GM12878 (cell line): ENCODE data around the gene PHC2. TPM values are rescaled to one million over a fixed set of nuclear protein-coding genes. Genes with fewer than 3 reads are reported as not detected.

Experiments
- ATAC-seq: fragments of 200-7000 bp; cut with Tn5 transposase; 3 replicates; pipeline ENCODE4 v1.9.1; 2020; ENCODE audit warnings: mild to moderate bottlenecking, moderate library complexity
- BruUV-seq: library from RNA; stranded (reverse); fragments of 400-500 nt; replicated peaks from 2 replicates; lab custom pipeline; 2021; lab: Mats Ljungman, UMichigan
- CTCF ChIA-PET: fragments of 300-600 bp; sonication (Branson Sonifier 250); formaldehyde crosslinking; extraction: SDS; loops from one replicate; lab custom pipeline; 2021; ENCODE audit warnings: inconsistent platforms; lab: Yijun Ruan, JAX
- POLR2A ChIA-PET: fragments of 350-600 bp; formaldehyde crosslinking; extraction: SDS; loops from one replicate; lab custom pipeline; 2021; ENCODE audit warnings: inconsistent platforms; lab: Charles Lee
- RAD21 ChIA-PET: fragments of 300-600 bp; sonication (Branson Sonifier 250); formaldehyde crosslinking; loops from one replicate; lab custom pipeline; 2023; ENCODE audit warnings: antibody characterized with exemption; ENCODE audit not compliant: unreplicated experiment; lab: Charles Lee
- SMC1A ChIA-PET: fragments of 300-600 bp; sonication (Branson Sonifier 250); formaldehyde crosslinking; loops from one replicate; lab custom pipeline; 2023; ENCODE audit not compliant: unreplicated experiment, uncharacterized antibody; lab: Charles Lee
- DNase-seq: peaks from one replicate; pipeline ENCODE4 v3.0.0-alpha.2; 2011; ENCODE audit warnings: low read depth, low spot score
- FAIRE-seq: peaks from 3 replicates; lab custom pipeline; 2011; peaks lifted over from hg19 to GRCh38; lab: Jason Lieb, UNC
- H2AFZ ChIP-seq: 2 replicates; pipeline ENCODE4 v1.6.0; 2011; ENCODE audit warnings: low read depth, low read length, control low read depth; ENCODE audit not compliant: control insufficient read depth
- H3K27ac ChIP-seq: 2 replicates; pipeline ENCODE4 v1.5.1; 2011; ENCODE audit warnings: control low read depth; ENCODE audit not compliant: control insufficient read depth, insufficient read depth
- H3K27me3 ChIP-seq, 2 experiments: replicated peaks in 1 of 2; 2 replicates each; pipeline versions ENCODE4 v1.6.0 to v1.6.1; 2011; ENCODE audit warnings: low read length in 1 of 2; ENCODE audit not compliant: control insufficient read depth in 2 of 2, insufficient read depth in 2 of 2
- H3K36me3 ChIP-seq, 2 experiments: 2 replicates each; pipeline ENCODE4 v1.5.1; 2011; ENCODE audit warnings: low read length in 1 of 2; ENCODE audit not compliant: control insufficient read depth in 2 of 2, insufficient read depth in 2 of 2
- H3K4me1 ChIP-seq: 2 replicates; pipeline ENCODE4 v1.6.1; 2011; ENCODE audit warnings: mild to moderate bottlenecking, low read length, moderate library complexity, mixed read lengths; ENCODE audit not compliant: control insufficient read depth, insufficient read depth
- H3K4me2 ChIP-seq: 2 replicates; pipeline ENCODE4 v1.6.0; 2011; ENCODE audit warnings: control low read depth; ENCODE audit not compliant: control insufficient read depth, insufficient read depth
- H3K4me3 ChIP-seq: fragments of 200-600 bp; sonication (generic); 2 replicates; pipeline ENCODE4 v1.5.1; 2016
- H3K79me2 ChIP-seq: 2 replicates; pipeline ENCODE4 v1.6.0; 2011; ENCODE audit warnings: low read length; ENCODE audit not compliant: control insufficient read depth, insufficient read depth
- H3K9ac ChIP-seq: 2 replicates; pipeline ENCODE4 v1.8.0; 2011; ENCODE audit warnings: low read length, control low read depth, mixed read lengths; ENCODE audit not compliant: control insufficient read depth, insufficient read depth
- H3K9me3 ChIP-seq: replicated peaks from 3 replicates; pipeline ENCODE4 v1.5.1; 2011; ENCODE audit warnings: mild to moderate bottlenecking, low read length; ENCODE audit not compliant: control insufficient read depth, insufficient read depth
- H4K20me1 ChIP-seq: 2 replicates; pipeline ENCODE4 v1.6.0; 2011; ENCODE audit not compliant: control insufficient read depth, insufficient read depth
- BACH1 ChIP-seq: fragments of 450-650 bp; IDR thresholded peaks from 2 replicates; pipeline ENCODE4 v1.6.1; 2017; ENCODE audit warnings: mild to moderate bottlenecking, borderline replicate concordance
- CEBPB ChIP-seq, 2 experiments: fragments of 150-350 bp in 1 of 2; IDR thresholded peaks; 2 replicates each; pipeline ENCODE4 v1.6.1; 2012 to 2014; ENCODE audit warnings: low read depth in 2 of 2, low read length in 2 of 2, borderline replicate concordance in 1 of 2, inconsistent platforms in 1 of 2
- CHD2 ChIP-seq: IDR thresholded peaks from 2 replicates; pipeline ENCODE4 v1.6.1; 2011; ENCODE audit warnings: low read depth, low read length, improper control_type of control experiment, borderline replicate concordance
- CREB1 ChIP-seq: IDR thresholded peaks from 2 replicates; pipeline ENCODE4 v1.6.1; 2012; ENCODE audit warnings: low read depth, mild to moderate bottlenecking, inconsistent platforms
- CTCF ChIP-seq, 3 experiments: IDR thresholded peaks in 2 of 3; conservative IDR thresholded peaks in 1 of 3; 2 replicates each; pipeline ENCODE4 v1.5.1; 2011; ENCODE audit warnings: low read depth in 3 of 3, low read length in 3 of 3, mild to moderate bottlenecking in 3 of 3, control low read depth in 2 of 3, moderate library complexity in 2 of 3, inconsistent platforms in 1 of 3, mixed read lengths in 1 of 3; ENCODE audit not compliant: control insufficient read depth in 2 of 3, insufficient read depth in 1 of 3; ENCODE audit errors: extremely low read depth in 1 of 3
- ETV6 ChIP-seq, 2 experiments: fragments of 450-650 bp in 1 of 2; IDR thresholded peaks in 1 of 2; conservative IDR thresholded peaks in 1 of 2; 2 replicates each; pipeline ENCODE4 v1.6.1; 2014; ENCODE audit warnings: antibody characterized with exemption in 1 of 2, borderline replicate concordance in 1 of 2, low read depth in 1 of 2, mild to moderate bottlenecking in 1 of 2, moderate library complexity in 1 of 2
- IKZF2 ChIP-seq, 2 experiments: fragments of 450-650 bp; IDR thresholded peaks; 2 replicates each; pipeline ENCODE4 v1.6.1; 2017; ENCODE audit warnings: mild to moderate bottlenecking in 2 of 2, moderate library complexity in 2 of 2
- JUNB ChIP-seq: IDR thresholded peaks from 2 replicates; pipeline ENCODE4 v1.6.1; 2016; ENCODE audit warnings: antibody characterized with exemption, mild to moderate bottlenecking
- PBX3 ChIP-seq: IDR thresholded peaks from 2 replicates; pipeline ENCODE4 v1.6.1; 2011; ENCODE audit warnings: mild to moderate bottlenecking, low read depth, low read length, moderate library complexity; ENCODE audit not compliant: insufficient replicate concordance
- RCOR1 ChIP-seq: conservative IDR thresholded peaks from 2 replicates; pipeline ENCODE4 v1.6.1; 2012; ENCODE audit warnings: low read depth, low read length, improper control_type of control experiment
- SIN3A ChIP-seq: IDR thresholded peaks from 2 replicates; pipeline ENCODE4 v1.6.1; 2012; ENCODE audit warnings: low read depth, low read length, improper control_type of control experiment
- SMAD5 ChIP-seq: IDR thresholded peaks from 2 replicates; pipeline ENCODE4 v1.6.1; 2016; ENCODE audit warnings: antibody characterized with exemption, low read depth
- ZBED1 ChIP-seq: IDR thresholded peaks from 2 replicates; pipeline ENCODE4 v1.6.1; 2016; ENCODE audit warnings: borderline replicate concordance
- ZNF207 ChIP-seq: fragments of 450-650 bp; IDR thresholded peaks from 2 replicates; pipeline ENCODE4 v1.6.1; 2014; ENCODE audit warnings: antibody characterized with exemption, mild to moderate bottlenecking, borderline replicate concordance
- WGBS: methylation state at CpG from one replicate; pipeline ENCODE4 v1.1.6; 2016; ENCODE audit warnings: low lambda C conversion rate; ENCODE audit not compliant: insufficient replicate concordance, insufficient coverage; ENCODE audit errors: missing lambda C conversion rate; 5-methylcytosine and 5-hydroxymethylcytosine counted together
- in situ Hi-C: fragments of 300-500 bp; cut with MboI; formaldehyde crosslinking; loops from 9 replicates; pipeline ENCODE4 v1.14.3; 2018; ENCODE audit warnings: mixed read lengths
- intact Hi-C: fragments of 100-400 bp; cut with micrococcal nuclease; formaldehyde crosslinking; loops from one replicate; pipeline ENCODE4 v1.14.2; 2022; ENCODE audit not compliant: unreplicated experiment
- polyA plus RNA-seq, 11 experiments: library from polyadenylated mRNA; depleted of rRNA in 4 of 11; unstranded in 6 of 11; stranded (reverse) in 5 of 11; fragments of >200 nt; fragmentation: Nextera tagmentation in 4 of 11; fragmentation: Illumina TruSeq in 1 of 11; extraction: Ambion mirVana in 4 of 11; extraction: Trizol in 1 of 11; gene quantifications; 1 replicate in 1 of 11; 2 replicates in 10 of 11; pipeline versions ENCODE4 v1.2.1 to v1.2.3, GENCODE V29; 2011 to 2016; ENCODE audit warnings: inconsistent platforms in 2 of 11, missing spikeins in 2 of 11, low read depth in 1 of 11
- total RNA-seq, 4 experiments: library from RNA; depleted of rRNA in 3 of 4; stranded (reverse); fragments of >200 nt in 3 of 4; fragmentation: Illumina TruSeq in 1 of 4; extraction: Trizol in 1 of 4; gene quantifications; 2 replicates each; pipeline versions ENCODE4 v1.2.1 to v1.2.3, GENCODE V29; 2013 to 2021

PHC2 gene
- total and polyA plus RNA-seq, 10 of the 15 experiments (the other 5 are each of a cell fraction or from before 2014, with no cell fraction given) = 2.0 to 35.9 (median 16.4) TPM

GRCh38 chr1:33301273-33301984, 129.5 kb downstream of the PHC2 start:
- H3K79me2 ChIP-seq = no peaks in the 10 kb centered on the region
- H2AFZ ChIP-seq = no peak overlapping the region
- no peaks in the 10 kb centered on the region; a peak in 1 of 4 replicates for H3K36me3 ChIP-seq
- H3K9ac ChIP-seq = no peak overlapping the region
- in situ Hi-C loops = no loop called here
- H3K4me1 ChIP-seq = no peaks in the 10 kb centered on the region
- ChIA-PET RAD21 (no interaction called here), CTCF (interaction anchor here (1.5 to 1.6 kb wide), 2 partner anchors 170 to 312 kb away, joined by 6 read pairs; no protein-coding TSS in a partner anchor), POLR2A (no interaction called here), SMC1A (interaction anchor here (0.6 kb wide), 1 partner anchor 95 kb away, joined by 3 read pairs; no protein-coding TSS in a partner anchor)
- intact Hi-C loops = no loop called here
- no peak for DNase-seq
- no peaks in the 10 kb centered on the region for H3K9me3 ChIP-seq
- WGBS = 90% methylated on average over 4 of the region's 4 CpGs
- H3K4me2 ChIP-seq = no peak overlapping the region
- H3K27ac ChIP-seq = no peak overlapping the region
- H3K4me3 ChIP-seq = no peak overlapping the region
- no peak for FAIRE-seq
- TF ChIP-seq CREB1 = no peak
- no peak for TF ChIP-seq SIN3A
- TF ChIP-seq IKZF2 (IDR thresholded peaks at IDR 0.05) = no peak
- no peak for TF ChIP-seq CEBPB (IDR thresholded peaks at IDR 0.05; ENCODE audit: borderline replicate concordance in 1 of 2, low read depth in 2 of 2, low read length in 2 of 2)
- H4K20me1 ChIP-seq = no peaks in the 10 kb centered on the region
- no peaks in the 10 kb centered on the region; a peak in 1 of 4 replicates for H3K27me3 ChIP-seq
- ATAC-seq = no peak
- no TSS peak for BruUV-seq

DNA sequence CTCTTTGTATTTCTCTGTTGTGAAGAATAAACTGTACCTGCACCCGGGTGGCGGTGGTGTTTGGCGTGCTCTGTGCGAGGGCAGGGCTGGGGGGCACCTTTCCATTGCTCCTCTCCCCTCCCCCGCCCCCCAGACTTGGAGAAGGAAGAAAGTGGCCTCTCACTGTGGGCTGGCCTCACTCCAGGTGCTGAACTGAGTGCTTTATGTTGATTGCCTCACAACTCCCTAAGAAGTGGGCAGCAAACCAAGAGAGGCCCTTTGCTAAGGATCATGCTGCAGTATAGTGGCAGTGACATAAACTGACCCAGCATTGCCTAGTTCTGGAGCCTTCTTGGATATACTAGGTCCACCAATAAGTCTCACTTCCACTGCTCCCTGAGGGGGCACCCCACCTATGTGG, 130.2 kb downstream of the PHC2 start:
- POLR2A ChIA-PET = no interaction called here
- no peaks in the 10 kb centered on the region for H3K9me3 ChIP-seq
- H4K20me1 ChIP-seq = no peaks in the 10 kb centered on the region
- ATAC-seq = no peak
- no peak overlapping the region for H2AFZ ChIP-seq
- peaks cover 0 to 3% of the 10 kb centered on the region in 2 experiments; a peak in 2 of 4 replicates for H3K36me3 ChIP-seq
- H3K27ac ChIP-seq = no peak overlapping the region
- no peak for FAIRE-seq
- in situ Hi-C loops = no loop called here
- no peak overlapping the region for H3K4me2 ChIP-seq
- H3K79me2 ChIP-seq = no peaks in the 10 kb centered on the region
- SMC1A ChIA-PET = no interaction called here
- H3K4me1 ChIP-seq = no peaks in the 10 kb centered on the region
- BruUV-seq = no TSS peak
- H3K4me3 ChIP-seq = no peak overlapping the region
- intact Hi-C loops = no loop called here
- 73% methylated on average over 5 of the region's 5 CpGs for WGBS
- RAD21 ChIA-PET = no interaction called here
- CTCF ChIA-PET = interaction anchor here (0.7 to 1.5 kb wide), 2 partner anchors 157 to 313 kb away, joined by 3 to 6 read pairs; no protein-coding TSS in a partner anchor
- H3K27me3 ChIP-seq = no peaks in the 10 kb centered on the region
- no peak for DNase-seq
- H3K9ac ChIP-seq = no peak overlapping the region
- TF ChIP-seq ZNF207 (no peak), SMAD5 (no peak), BACH1 (no peak), JUNB (no peak), CTCF (IDR thresholded peaks at IDR 0.05 in 2 of 3, conservative IDR thresholded peaks at IDR 0.05 in 1 of 3; ENCODE audit: control insufficient read depth in 2 of 3, extremely low read depth in 1 of 3, insufficient read depth in 1 of 3, low read depth in 3 of 3, low read length in 3 of 3) (no peak), RCOR1 (no peak), PBX3 (no peak), ZBED1 (no peak), ETV6 (conservative IDR thresholded peaks at IDR 0.05 in 1 of 2, IDR thresholded peaks at IDR 0.05 in 1 of 2; ENCODE audit: borderline replicate concordance in 1 of 2, low read depth in 1 of 2) (no peak), CHD2 (no peak)
